GM18519 (cell line): Measurements from ENCODE around the gene NPAS3.

ENCODE experiments used
- ATAC-seq: cut with Tn5 transposase; IDR thresholded peaks from one replicate; pipeline ENCODE4 v1.9.1; 2021; ENCODE audit warnings: mild to moderate bottlenecking, moderate library complexity; ENCODE audit not compliant: unreplicated experiment, low FRiP score

The NPAS3 gene

GRCh38 chr14:33237115-33237740, 298.5 kb downstream of the NPAS3 start:
- no peak for ATAC-seq

GRCh38 chr14:33239465-33239864, 300.8 kb downstream of the NPAS3 start:
- ATAC-seq: no peak

DNA sequence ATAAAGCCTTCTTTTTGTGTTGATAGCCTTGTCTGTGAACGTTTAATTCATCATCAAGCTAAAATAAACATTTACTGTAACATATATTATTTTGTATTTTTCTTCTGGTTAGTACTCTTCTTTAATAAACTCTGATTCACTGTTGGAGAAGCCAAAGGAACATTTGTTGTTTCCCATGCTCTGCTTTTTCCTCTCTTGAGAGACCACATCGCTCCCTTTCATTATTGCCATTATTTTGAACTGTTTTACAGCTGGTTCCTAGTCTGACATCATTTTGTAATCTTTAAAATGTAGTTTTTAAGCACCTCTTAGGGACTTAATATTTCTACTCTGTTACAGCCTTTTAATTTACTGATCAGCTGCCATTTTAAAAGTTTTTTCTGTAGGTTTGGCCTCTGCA, 301.8 kb downstream of the NPAS3 start:
- ATAC-seq: no peak

DNA sequence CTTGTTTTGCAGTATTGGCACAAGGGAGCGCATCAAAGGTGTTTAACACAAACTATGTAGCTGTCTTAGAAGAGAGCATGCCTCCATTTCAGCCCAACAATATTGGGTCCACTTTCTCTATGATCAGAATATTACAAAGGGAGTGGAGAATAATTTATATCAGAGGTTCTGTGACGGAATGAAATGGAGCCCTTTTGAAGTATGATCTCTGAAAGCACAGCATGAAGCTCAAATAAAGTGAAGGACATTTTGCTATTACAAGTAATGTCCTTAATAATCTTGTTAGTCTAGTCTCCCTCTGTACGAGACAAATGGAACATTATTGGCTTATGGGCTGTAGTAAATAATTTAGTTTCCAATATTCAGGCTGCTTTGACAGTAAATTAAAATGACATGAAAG, 302.7 kb downstream of the NPAS3 start:
- ATAC-seq: no peak

DNA sequence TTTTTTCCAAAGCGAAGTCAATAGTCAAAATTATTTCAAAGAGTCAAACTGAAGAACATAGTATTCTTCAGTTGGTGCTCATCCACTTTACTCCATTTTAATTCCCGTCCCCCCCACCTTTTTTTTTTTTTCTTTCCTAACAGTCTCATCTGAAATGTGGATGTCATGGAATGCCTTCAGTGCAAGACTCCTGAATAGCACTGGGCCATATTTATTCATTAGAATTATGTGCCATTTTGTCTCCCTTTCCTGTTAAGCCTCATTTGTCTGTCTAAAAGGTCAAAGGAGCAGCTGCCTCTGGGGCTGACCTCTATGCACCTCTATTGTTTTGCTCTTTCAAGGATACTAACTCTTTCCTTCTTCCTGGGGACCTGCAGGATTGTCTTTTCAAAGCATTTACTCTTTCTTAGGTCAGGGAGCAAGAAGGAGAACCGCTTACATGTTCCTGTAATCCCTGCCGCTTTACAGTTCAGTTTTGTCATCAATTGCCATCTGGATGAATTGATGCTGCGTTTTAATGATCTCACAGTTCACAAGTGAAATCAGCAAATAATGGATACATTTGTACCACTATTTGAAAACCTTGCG, 310.6 kb downstream of the NPAS3 start:
- ATAC-seq: no peak

DNA sequence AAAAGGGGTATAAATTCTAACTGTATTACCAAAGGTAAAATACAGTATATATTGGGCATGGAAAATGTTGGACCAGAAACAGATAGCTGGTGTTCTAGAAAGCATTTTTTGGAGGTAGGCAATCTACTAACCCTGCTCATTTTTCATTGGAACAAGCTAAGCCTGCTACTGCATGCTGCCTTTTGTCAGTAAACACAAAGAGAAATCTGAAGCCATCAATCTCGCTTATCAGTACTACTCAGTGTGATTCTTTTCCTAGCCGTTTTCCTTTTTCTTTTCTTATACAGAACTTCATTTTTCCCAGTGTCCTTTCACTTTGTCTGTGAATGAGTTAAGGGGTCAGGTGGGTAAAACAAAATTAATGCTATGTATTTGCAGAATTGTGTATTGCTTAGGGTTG, 312.3 kb downstream of the NPAS3 start:
- ATAC-seq: no peak

DNA sequence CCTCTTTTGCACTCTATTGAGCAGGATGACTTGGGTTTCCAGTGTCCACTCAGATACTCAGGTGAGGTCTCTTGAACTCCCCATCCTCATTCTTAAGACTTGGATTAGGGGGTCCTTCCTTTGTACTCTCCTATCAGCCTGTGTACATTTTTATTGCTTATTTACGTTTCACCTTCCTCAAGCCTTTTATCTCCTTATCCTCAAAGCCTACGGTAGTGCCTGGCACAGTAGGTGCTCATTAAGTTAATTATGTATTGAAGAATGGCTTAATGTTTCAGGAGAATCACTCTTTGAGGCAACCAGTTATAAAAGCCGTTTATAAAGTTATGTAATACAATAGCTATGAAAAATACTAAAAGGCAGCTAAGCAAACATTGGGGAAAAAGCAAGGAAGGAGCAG, 315.7 kb downstream of the NPAS3 start:
- no peak for ATAC-seq

- no peak for ATAC-seq
These were observed 316.2 kb downstream of the NPAS3 start for GRCh38 chr14:33254861-33255395.

GRCh38 chr14:33257796-33258195, 319.1 kb downstream of the NPAS3 start:
- no peak for ATAC-seq

- ATAC-seq: no peak
These were observed 321.1 kb downstream of the NPAS3 start for GRCh38 chr14:33259764-33260163.

DNA sequence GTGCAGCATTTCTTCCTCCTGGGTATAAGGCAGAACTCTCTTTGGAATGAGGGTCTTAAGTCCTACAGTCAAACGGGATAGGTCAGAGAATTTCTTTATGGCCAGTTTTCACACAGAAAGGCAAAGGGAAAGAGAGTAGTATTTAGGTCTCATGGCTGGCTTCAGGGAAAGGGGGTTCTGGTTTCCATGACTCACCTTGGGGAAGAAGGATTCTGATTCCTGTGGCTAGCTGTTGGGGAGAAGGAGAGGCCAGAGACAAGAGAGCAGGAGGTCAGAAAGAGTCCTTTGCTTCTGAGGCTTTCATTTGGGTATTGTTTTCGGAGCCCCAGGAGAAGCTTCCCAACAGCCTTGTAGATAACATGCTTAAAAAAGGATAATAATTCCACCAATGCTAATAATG, 332.5 kb downstream of the NPAS3 start:
- no peak for ATAC-seq

- ATAC-seq: no peak
These were observed 333.2 kb downstream of the NPAS3 start for GRCh38 chr14:33271891-33272290.

DNA sequence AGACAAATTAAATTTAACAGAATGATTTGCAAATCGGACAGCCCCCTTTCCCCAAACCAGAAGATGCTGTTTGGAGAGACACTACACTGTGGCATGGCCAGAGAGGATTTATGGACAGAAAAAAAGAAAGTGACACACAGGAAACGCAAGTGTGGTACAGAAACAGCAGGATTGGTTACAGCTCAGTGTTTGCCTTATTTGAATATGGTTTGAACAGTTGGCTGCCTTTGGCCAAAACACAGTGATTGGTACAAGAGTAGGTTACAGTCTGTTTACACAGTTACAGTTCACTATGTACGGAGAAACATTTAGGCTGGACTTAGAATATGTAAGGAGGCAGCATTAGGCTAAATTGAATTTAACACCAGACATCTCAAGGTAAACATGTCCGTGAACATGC, 335.3 kb downstream of the NPAS3 start:
- no peak for ATAC-seq

DNA sequence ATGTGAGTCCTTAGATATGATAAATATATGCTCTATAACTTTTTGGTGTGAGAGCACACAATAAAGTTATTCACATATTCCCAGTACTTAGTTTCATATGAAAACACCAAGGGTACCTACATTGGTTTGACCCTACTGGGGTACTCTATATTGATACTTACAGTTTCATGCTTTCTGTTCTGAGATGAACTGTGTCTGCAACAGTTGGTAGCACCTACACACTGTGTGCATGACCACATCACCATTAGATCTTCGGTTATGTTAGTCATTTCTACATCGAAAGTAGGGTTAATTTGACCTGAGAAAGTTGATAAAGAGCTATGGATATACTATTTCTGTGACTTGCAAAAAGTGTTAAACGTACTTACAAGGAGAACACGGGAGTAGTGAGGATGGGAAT, 337.2 kb downstream of the NPAS3 start:
- no peak for ATAC-seq

DNA sequence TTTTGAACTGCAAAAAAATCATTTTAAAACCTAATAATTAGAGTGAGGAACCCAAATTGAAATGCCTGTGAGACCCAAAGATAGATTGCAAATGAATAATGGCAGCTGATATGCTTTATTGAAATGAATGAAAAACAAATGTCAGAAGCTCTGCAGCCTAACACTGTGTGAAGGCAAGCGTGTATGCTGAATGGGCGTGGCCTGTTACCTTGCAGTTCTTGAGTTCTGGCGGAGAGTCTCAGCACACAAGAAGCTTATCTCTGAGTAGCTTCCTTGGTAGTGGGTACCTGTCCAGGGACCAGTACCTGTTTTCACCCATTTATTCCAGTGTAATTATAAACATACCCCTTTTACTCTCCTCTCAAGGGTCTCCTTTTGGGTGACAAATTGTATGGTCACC, 341.2 kb downstream of the NPAS3 start:
- ATAC-seq: no peak

DNA sequence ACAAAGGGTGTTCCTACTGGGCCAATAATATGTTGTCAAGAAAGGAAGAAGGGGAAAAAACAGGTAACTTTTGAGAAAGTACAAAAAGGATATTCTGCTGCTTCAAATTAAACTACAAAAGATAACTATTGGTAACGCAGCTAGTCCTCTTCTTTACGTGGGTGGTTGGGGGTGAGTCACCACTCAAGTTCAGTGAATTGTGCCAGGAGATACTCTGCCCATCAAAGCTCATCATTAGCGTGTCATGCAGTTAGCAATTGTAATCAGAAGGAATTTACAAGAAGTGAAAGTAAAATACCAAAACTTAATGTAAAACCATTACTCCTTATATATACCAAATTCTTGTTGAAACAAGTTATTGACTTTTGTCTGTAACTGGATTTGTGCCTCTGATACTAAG, 342.0 kb downstream of the NPAS3 start:
- no peak for ATAC-seq

DNA sequence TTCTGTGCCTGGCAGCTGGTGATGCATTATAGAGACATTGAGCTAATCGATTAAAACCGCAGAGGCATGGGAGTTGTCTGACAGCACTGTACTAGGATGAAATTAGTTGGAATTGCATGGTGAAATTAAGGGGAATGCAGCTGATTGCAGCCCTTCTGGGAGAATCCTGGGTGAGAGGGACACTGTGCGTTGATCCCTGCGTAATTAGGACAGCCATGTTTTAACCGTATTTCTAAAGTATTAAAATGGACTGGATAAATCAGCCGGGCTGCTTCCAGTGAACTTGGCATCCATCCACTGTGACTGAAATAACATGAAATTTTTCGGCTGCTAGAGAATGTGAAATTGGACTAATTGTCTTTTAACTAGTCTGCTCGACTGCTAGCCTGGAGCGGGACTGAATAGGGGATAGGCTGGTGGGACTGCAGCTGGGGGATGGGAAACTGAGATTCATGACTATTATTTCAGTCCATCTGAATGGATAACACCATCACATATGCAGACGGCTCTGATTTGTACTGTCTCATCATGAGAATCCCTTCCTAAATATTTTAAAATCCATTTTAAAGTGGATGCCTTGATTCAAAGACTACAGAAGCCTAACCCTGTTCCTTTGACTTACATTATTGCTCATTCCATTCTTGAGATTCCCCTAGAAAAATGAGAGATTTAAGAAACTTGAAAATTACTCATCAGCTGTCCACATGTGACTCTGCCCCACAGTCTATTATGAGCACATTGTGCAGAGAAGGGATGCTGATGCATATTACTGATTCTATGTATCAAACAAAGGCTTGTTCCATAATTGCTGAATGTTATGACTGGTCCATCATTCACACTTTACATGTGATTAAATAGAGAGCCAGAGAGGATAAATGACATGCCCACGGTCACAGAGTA, 343.9 kb downstream of the NPAS3 start:
- no peak for ATAC-seq

DNA sequence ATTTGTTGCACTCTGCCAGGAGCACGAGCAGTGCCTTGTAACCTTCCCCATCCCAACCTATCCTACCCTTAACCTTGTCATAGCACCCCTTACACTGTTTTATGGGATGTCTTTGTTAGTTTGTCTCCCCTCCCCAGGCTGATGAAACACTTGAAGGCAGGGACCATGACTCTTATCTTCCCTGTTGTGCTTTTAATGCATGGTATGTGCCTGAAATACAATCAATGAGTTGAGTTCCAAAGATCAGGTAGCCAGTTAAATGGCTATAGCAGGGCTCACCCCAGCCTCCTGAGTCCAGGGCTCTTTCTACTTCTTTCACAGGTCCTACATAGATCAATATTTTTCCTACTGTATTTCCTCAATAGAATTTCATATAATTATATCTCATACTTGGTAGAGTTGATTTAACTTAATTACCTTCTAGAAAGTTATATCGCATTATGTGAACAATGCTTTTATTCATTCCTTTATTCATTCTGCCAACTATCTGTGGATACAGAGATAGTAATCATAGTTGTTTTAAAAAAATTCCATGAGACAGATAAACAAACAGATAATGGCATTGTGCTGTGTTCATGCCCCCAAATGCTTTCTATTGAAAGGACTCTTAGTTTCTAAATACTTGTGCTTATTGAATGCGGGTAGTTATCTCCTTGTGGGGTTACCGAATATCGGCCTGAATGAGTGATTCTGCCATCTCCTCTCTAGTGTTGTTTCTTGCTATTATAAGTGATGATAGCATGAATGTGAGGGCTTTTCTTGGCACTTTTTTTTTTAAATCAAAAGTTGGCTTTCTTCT, 347.4 kb downstream of the NPAS3 start:
- no peak for ATAC-seq

DNA sequence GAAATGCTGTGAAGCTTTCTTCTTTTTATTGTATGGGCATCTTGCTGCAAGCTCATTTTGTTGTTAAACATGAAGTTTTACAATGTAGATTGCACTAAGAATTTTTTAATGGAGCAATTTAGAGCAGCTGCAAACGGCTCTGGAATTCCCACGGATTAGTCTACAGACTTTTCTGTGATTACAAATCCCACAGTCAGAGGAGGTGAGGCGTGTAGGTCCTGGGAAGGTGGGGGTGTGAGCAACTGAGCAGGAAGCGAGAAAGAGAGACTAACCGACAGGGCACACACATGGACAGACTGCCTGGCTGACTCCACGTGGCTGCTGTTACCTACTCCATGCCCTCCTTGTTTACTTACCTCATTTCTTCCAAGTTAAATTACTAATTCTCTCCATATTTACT, 348.5 kb downstream of the NPAS3 start:
- no peak for ATAC-seq

- no peak for ATAC-seq
These were observed 352.0 kb downstream of the NPAS3 start for GRCh38 chr14:33290641-33291040.
